Activated effector memory CD4-positive, alpha-beta T cell treated with anti-CD3 and anti-CD28 coated beads, Interleukin-2, amount 50 U/mL, for 16 hours (primary cell): ENCODE measurements around the gene TBX10.
A peak's percentile ranks its signal among the peaks of the same experiment; 100 is the strongest.
"Not testable (repeated sequence)": the region's sequence is repeated elsewhere in the genome, so short reads cannot be mapped to it uniquely, and the experiment has no call there.

Experiments used
- DNase-seq: peaks from one replicate; pipeline ENCODE4 v3.0.0-alpha.2; 2020

Gene TBX10

GRCh38 chr11:67614730-67615714 lies 24.5 kb downstream of the TBX10 start:
- peak; percentile 81 for DNase-seq

GRCh38 chr11:67613960-67614715 lies 25.4 kb downstream of the TBX10 start:
- peak; percentile 93 for DNase-seq

- no peak for DNase-seq
Observed at GRCh38 chr11:67613313-67613959, 26.1 kb downstream of the TBX10 start.

DNA sequence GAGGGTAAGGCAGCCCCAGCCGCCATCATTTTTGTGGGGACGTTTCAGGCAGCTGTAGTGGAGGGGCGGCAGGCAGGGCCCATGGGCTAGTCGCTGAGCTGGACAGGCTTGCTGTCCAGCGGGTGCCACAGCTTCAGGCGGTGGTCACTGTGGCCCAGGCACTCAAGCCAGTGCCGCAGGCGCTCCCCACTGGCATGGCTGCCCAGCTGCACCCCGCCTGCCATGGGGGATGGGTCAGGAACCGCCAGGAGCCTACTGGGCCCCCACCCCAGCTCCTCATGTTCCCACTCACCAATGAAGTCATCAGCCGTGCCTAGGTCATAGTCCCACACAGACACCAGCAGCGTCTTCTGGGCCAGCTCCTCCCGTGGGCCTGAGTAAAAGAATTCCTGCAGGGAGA lies 26.8 kb downstream of the TBX10 start:
- DNase-seq: no peak

GRCh38 chr11:67611704-67612587 lies 27.6 kb downstream of the TBX10 start:
- DNase-seq: peak; percentile 57

- DNase-seq: peak; percentile 57
Observed at GRCh38 chr11:67611165-67611564, 28.4 kb downstream of the TBX10 start.

DNA sequence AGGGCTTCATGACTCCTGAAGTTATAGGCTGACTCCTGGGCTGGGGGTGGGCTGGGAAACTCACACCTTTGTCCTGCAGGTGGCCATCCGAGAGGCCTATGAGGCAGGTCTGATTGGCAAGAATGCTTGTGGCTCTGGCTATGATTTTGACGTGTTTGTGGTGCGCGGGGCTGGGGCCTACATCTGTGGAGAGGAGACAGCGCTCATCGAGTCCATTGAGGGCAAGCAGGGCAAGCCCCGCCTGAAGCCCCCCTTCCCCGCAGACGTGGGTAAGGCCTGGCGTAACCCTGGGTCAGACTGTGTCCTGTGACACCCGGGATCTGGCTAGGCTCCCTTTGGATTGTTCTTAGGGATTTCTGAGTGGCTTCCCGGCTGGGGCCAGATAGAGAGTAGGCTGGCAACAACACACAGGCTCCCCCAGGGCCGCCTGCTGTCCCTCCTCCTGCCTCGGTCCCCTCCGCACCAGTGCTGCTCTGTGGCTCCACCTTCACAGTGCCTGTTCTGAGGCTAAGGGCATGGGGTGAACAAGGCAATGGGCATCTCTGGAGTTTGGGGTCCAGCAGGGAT lies 29.2 kb downstream of the TBX10 start:
- DNase-seq: peak; percentile 60

DNA sequence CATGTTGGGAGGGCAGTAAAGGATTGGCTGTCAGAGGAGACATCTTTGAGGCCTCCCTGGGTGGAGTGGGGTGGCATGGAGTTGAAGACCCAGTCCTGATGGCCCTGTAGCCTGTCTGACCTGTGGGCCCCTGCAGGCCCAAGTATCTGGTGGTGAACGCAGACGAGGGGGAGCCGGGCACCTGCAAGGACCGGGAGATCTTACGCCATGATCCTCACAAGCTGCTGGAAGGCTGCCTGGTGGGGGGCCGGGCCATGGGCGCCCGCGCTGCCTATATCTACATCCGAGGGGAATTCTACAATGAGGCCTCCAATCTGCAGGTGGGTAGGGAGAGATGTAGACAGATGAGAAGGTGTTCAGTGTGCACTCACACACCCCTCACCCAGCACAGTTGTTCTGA lies 30.2 kb downstream of the TBX10 start:
- no peak for DNase-seq

DNA sequence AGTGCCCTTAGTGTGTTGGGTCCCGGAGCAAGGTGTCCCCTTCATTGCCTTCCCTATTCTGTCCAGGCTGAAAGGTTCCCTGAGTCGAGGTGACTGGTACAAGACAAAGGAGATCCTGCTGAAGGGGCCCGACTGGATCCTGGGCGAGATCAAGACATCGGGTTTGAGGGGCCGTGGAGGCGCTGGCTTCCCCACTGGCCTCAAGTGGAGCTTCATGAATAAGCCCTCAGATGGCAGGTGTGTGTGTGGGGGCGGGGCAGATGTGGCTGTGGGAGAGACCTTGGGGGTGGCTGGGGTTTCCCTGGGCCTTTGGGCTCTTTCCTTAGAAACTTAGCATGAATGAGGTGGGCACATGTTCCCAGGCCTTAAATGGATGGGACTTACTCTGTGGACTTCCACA lies 31.1 kb downstream of the TBX10 start:
- peak; percentile 59 for DNase-seq

- peak; percentile 55 for DNase-seq
Observed at GRCh38 chr11:67607507-67607906, 32.1 kb downstream of the TBX10 start.

DNA sequence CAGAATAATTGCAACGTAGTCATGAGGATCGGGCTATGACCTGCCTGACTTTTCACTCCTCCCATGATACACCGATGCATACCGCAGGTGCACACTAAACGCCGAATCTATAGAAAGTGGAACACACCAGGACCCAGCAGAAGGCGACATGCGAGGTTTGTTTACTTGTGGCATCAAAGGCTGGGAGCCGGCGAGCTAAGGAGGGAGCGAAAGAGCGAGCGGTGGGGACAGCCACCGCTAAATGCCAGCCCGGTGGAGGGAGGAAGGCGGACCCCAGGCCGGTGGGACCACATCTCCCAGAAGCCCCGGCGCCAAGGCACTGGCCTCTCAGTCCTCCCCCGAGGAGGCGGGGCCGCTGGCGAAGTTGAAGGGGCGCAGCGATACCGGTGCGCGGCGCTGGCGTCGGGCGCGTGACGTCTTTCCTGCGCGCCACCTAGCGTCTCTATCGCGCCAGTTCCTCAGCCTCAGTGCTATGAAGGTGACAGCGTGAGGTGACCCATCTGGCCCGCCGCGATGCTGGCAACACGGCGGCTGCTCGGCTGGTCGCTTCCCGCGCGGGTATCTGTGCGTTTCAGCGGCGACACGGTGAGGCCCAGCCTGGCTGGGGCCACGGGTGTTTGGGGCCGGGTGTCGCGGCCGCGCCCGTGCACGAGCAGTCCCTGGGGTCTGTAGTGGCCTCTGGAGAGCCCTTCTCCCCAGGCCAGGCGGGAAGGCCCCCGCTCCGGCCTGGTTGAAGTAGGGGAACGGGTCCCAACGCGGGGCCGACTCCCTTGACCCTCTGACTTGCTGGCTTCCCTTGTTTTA lies 32.9 kb downstream of the TBX10 start, which contains the start of gene NDUFV1:
TSS of gene NDUFV1 (plus strand) at position 445 of the 804 bp plus-strand sequence. CDS start at position 514, 69 bp downstream.
- DNase-seq: peak; percentile 99

DNA sequence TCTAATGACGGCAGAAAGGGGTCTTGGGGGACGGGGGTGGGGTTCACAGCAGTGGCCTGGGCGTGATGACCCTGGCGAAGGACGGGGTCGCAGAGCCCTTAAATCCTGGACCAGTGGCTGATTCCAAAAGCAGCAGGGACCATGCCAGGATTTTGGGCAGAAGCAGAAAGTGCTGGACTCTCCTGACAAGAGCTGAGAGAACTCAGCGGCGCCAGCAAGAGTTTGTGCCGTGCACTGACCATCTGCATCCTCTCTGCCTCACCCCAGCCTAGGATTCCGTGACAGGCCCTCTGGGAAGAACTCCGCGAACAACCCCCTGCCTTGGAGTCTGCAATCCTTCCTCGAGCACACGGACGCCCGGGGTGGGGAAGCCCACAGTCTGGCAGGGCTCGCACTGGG lies 33.5 kb downstream of the TBX10 start:
- DNase-seq: no peak

DNA sequence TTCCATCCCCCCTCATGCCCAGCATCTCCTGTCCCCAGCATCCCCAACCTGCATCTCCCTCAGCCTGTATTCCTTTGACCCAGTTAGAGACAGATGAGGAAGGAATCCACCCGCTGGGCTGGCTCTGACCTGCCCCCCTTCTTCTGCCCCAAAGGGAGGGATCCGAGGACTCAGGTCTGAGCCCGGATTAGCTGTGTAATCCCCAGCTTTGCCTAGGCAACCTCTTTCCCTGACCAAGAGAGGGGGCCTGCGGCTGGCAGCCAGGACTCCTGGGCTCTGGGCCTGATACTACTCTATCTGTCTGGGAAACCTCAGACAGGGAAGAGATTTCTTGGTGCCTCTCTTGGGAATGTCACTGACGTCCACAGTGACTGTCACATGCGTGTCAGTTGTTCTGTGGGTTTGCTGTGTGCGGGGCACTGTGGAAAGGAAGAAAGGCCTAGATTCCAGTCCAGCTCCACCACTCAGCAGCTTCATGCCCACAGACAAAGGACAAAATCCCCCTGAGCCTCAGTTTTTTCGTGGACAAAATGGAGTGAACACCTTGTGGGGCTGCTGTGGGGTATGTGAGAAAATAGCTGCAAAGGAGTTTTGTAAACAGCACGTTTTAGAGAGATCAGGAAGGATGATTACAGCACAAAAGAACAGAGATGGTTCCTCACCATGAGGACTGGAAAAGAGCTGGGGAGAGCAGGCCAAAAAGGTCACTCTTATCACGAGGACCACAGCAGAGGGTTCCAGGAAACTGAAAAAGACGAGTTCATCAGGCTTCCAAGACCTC lies 34.1 kb downstream of the TBX10 start:
- DNase-seq: peak; percentile 60

- DNase-seq: no peak
Observed at GRCh38 chr11:67604815-67605214, 34.7 kb downstream of the TBX10 start.

- DNase-seq: not testable (repeated sequence)
Observed at GRCh38 chr11:67604119-67604518, 35.4 kb downstream of the TBX10 start.

- DNase-seq: no peak
Observed at GRCh38 chr11:67601098-67601497, 38.5 kb downstream of the TBX10 start.

- peak; percentile 56 for DNase-seq
Observed at GRCh38 chr11:67600324-67601029, 39.1 kb downstream of the TBX10 start.

GRCh38 chr11:67599149-67599548 lies 40.4 kb downstream of the TBX10 start:
- DNase-seq: no peak

GRCh38 chr11:67597963-67598362 lies 41.6 kb downstream of the TBX10 start:
- DNase-seq: not testable (repeated sequence)
